GM06990 (cell line): ENCODE data around the gene HEMK1.
A peak's percentile ranks its signal among the peaks of the same experiment; 100 is the strongest.

Source experiments
- DNase-seq: peaks from one replicate; pipeline ENCODE4 v3.0.0-alpha.2; 2011; ENCODE audit not compliant: insufficient read length; ENCODE audit errors: extremely low read depth
- H3K27me3 ChIP-seq: replicated peaks from 2 replicates; pipeline ENCODE4 v1.6.0; 2011; ENCODE audit warnings: low read length; ENCODE audit not compliant: control insufficient read depth, insufficient read depth
- H3K36me3 ChIP-seq: 2 replicates; pipeline ENCODE4 v1.5.1; 2011; ENCODE audit warnings: low read length; ENCODE audit not compliant: control insufficient read depth, insufficient read depth
- H3K4me3 ChIP-seq: replicated peaks from 2 replicates; pipeline ENCODE4 v1.5.1; 2011; ENCODE audit warnings: low read depth, mild to moderate bottlenecking, control low read depth, low read length
- CTCF ChIP-seq: IDR thresholded peaks from 2 replicates; pipeline ENCODE4 v1.5.1; 2011; ENCODE audit warnings: low read length, control low read depth, mild to moderate bottlenecking, inconsistent platforms; ENCODE audit not compliant: insufficient read depth, poor library complexity, severe bottlenecking

The HEMK1 gene

DNA sequence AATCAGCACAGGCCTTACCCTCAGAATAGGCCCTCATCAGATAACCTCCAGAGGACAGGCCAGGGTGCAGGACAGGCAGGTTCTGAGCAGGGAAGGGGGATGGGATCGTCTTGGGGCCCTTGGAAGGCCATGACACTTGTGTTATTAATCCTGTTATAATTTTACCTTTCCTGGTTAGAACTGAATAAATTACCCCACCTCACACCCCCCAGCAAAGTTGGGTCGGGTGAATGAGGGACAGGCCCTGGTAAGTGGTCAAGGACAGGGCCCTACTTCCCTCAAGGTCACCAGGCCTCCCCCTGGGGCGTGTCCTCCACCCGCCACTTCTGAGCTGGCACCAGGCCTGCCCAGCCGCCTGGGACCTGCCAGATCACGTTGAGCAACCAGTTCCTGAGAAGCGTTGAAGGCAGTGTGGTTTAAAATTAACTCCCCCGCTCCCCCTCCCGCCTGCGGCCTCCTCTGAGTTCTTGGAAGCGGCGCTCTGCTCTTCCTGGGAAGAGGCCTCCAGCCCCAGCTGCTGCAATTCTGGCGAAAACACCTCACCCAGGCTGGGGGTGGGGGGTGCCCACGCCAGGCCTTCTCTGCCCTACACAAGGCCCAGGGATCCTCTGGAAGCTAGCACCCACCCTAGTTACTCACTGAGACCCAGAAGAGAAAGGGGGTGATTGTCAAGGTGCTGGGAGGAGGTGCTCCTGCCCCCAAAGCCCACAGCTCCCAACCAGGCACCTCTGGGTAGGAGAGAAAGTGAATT, 31.7 kb downstream of the HEMK1 start:
- peak; percentile 46 for DNase-seq
- no peak for TF ChIP-seq CTCF
- H3K36me3 ChIP-seq = no peaks in the 10 kb centered on the region
- H3K27me3 ChIP-seq = no peaks in the 10 kb centered on the region
- H3K4me3 ChIP-seq = no peak overlapping the region

- Histone ChIP-seq H3K27me3 (no peaks in the 10 kb centered on the region), H3K4me3 (no peak overlapping the region), H3K36me3 (peaks cover 2% of the 10 kb centered on the region; the same call in 1 of the 2 replicates)
- TF ChIP-seq CTCF = no peak
- no peak for DNase-seq
Measured at GRCh38 chr3:50602595-50603191, 33.4 kb downstream of the HEMK1 start.

DNA sequence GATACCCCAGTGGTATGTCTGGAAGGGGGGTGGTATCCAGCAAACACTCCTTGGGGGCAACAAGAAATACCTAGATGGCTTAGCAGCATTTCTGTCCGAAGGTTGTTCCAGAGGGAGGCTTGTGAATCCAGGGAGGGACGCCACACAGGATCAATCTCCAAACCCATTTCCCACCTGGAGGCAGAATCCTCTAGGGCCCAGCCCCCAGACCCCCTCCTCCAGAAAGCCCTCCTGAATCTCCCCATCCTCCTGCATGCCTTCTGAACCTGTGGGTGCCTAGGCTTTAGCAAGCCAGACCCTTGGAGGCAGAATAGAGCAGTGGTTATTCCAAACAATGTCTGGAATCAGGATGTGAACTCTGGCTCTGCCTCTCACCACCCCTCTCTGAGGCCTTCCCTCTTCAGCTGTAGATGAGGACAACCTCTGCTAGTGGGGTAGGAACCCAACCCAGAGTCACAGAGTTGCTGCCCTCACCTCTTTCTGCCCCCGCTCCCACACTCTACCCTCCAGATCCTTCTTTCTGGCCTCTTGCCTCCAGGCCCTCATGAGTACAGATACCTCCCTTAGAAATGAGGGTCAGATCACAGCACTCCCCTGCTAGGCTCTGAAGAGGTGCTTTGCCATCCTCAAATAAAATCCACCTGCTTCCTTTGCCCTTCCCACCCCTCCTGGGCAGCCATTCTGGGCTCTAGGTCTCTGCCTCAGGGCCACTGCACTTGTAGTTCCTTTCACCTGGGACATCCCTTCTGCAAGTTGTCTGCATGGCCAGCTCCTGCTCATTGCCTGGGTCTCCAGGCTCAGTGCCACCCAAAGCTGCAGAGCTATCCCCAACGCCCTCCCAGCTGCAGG, 34.2 kb downstream of the HEMK1 start:
- Histone ChIP-seq H3K36me3 (peaks cover 2% of the 10 kb centered on the region; the same call in 1 of the 2 replicates), H3K4me3 (no peak overlapping the region), H3K27me3 (no peaks in the 10 kb centered on the region)
- no peak for DNase-seq
- TF ChIP-seq CTCF = no peak

- DNase-seq = no peak
- peaks cover 2% of the 10 kb centered on the region; the same call in 1 of the 2 replicates for H3K36me3 ChIP-seq
- no peak overlapping the region for H3K4me3 ChIP-seq
- H3K27me3 ChIP-seq = no peaks in the 10 kb centered on the region
- no peak for TF ChIP-seq CTCF
Measured at GRCh38 chr3:50604110-50604621, 34.8 kb downstream of the HEMK1 start.

DNA sequence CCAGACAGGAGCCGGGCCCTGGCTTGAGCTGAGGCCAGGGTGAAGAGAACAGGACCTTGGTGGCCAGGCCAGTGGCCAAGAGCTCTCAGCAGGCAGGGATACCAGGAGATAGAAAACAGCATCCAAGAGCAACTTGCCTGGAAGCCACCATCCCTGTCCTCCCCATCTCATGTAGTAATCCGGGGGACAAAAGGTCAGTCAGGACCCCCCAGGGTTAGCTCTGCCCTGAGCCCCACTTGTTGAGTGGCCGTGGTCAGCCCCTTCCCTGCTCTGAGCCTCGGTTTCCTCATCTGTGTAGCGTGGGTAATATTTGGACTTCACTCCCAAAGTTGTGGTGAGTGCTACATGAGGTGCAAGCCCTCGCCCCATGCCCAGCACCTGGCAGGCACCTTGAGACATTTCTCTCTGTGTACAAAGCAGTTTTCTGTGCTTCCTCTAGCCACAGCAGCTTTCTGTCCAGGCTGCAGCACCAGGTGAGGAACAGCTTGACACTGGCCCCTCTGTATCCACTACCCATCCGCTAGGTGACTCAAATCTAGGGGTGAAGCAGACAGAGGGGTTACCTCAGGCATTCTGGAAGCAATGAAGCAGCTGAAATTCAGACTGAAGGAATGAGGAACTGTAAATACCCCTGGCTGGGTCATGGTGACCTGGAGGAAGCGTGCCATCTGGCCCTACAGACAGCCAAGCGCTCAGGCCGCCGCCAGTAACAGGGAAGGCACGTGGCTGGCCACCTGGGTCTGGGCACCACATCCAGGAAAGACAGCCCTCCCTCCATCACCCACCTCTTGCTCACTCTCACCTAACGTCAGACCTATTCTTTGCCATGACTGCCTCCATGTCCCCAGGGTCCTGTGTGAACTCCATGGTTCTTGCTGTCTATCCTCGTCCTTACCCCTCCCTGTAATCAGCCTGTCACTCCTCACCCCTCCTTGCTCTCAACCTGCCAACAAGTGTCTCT, 35.6 kb downstream of the HEMK1 start:
- H3K27me3 ChIP-seq = no peaks in the 10 kb centered on the region
- no peak for DNase-seq

More for the DNA sequence above, 35.6 kb downstream of the HEMK1 start:
- no peak overlapping the region for H3K4me3 ChIP-seq
- H3K36me3 ChIP-seq = peaks cover 2% of the 10 kb centered on the region; the same call in 1 of the 2 replicates
- TF ChIP-seq CTCF = no peak
